Ishikawa (cell line): Measurements from ENCODE around the gene DIP2C.

Experiments used
- EGR1 ChIP-seq: IDR thresholded peaks from 2 replicates; pipeline ENCODE4 v1.6.1; 2012
- EP300 ChIP-seq: IDR thresholded peaks from 2 replicates; pipeline ENCODE4 v1.6.1; 2012; ENCODE audit warnings: borderline replicate concordance
- FOXM1 ChIP-seq: IDR thresholded peaks from 2 replicates; pipeline ENCODE4 v1.6.1; 2012; ENCODE audit warnings: low read depth, borderline replicate concordance
- MAX ChIP-seq: IDR thresholded peaks from 2 replicates; pipeline ENCODE4 v1.6.1; 2012
- REST ChIP-seq: IDR thresholded peaks from 2 replicates; pipeline ENCODE4 v1.6.1; 2012; ENCODE audit warnings: low read depth, mild to moderate bottlenecking
- TAF1 ChIP-seq: IDR thresholded peaks from 2 replicates; pipeline ENCODE4 v1.6.1; 2012; ENCODE audit warnings: low read depth, mild to moderate bottlenecking
- TCF12 ChIP-seq: IDR thresholded peaks from 2 replicates; pipeline ENCODE4 v1.6.1; 2012; ENCODE audit warnings: low read depth
- USF1 ChIP-seq: IDR thresholded peaks from 2 replicates; pipeline ENCODE4 v1.6.1; 2012
- YY1 ChIP-seq: IDR thresholded peaks from 2 replicates; pipeline ENCODE4 v1.6.1; 2012; ENCODE audit warnings: low read depth
- ZBTB7A ChIP-seq: IDR thresholded peaks from 2 replicates; pipeline ENCODE4 v1.6.1; 2012; ENCODE audit warnings: low read depth

- TF ChIP-seq USF1 (no peak), ZBTB7A (no peak), YY1 (no peak), FOXM1 (no peak), EGR1 (no peak), EP300 (no peak), MAX (no peak), REST (no peak), TAF1 (no peak), TCF12 (no peak)
These were observed 337.6 kb downstream of the DIP2C start for GRCh38 chr10:351770-352334.
